Natural killer cell treated with Interleukin-12 subunit alpha and Interleukin-12 subunit beta and Interleukin-15 and Interleukin-18, amount 100 ng/mL, for 72 hours (primary cell): Measurements from ENCODE around the gene MYO6. TPM values are rescaled to one million over a fixed set of nuclear protein-coding genes. Genes with fewer than 3 reads are reported as not detected.

Experiments
- ATAC-seq, 2 donors: fragments of 150-1000 bp; cut with Tn5 transposase in 1 of 2; sonication (Bioruptor Pico), chemical (Tn5 transposase) in 1 of 2; 2 replicates each; pipeline ENCODE4 v1.10.0; 2021
- DNase-seq: peaks from one replicate; pipeline ENCODE4 v3.0.0; 2022; ENCODE audit warnings: low spot score
- H3K27ac Mint-ChIP-seq, 2 donors: 1 replicate in 1 of 2; 2 replicates in 1 of 2; pipeline ENCODE4 v1.8.0; 2022; ENCODE audit warnings: mixed read lengths in 2 of 2, mild to moderate bottlenecking in 1 of 2, moderate library complexity in 1 of 2
- H3K27me3 Mint-ChIP-seq, 2 donors: 1 replicate in 1 of 2; 2 replicates in 1 of 2; pipeline ENCODE4 v1.8.0; 2022; ENCODE audit warnings: mixed read lengths in 2 of 2
- H3K36me3 Mint-ChIP-seq: one replicate; pipeline ENCODE4 v1.8.0; 2022; ENCODE audit warnings: mixed read lengths
- H3K4me1 Mint-ChIP-seq, 2 donors: 1 replicate in 1 of 2; 2 replicates in 1 of 2; pipeline ENCODE4 v1.8.0; 2022; ENCODE audit warnings: low read depth in 2 of 2, mixed read lengths in 2 of 2, mild to moderate bottlenecking in 1 of 2
- H3K4me3 Mint-ChIP-seq: one replicate; pipeline ENCODE4 v1.8.0; 2022; ENCODE audit warnings: mixed read lengths
- H3K9me3 Mint-ChIP-seq: 2 replicates; pipeline ENCODE4 v1.8.0; 2022; ENCODE audit warnings: mixed read lengths
- total RNA-seq, 2 donors: library from RNA; stranded (reverse); gene quantifications; one replicate each; pipeline ENCODE4 v1.2.3, GENCODE V29; 2022

Gene MYO6
- total RNA-seq, 2 donors from 2014 or later = 6.4 to 6.8 TPM

GRCh38 chr6:75819776-75820487, 70.9 kb downstream of the MYO6 start:
- no peaks in the 10 kb centered on the region for H3K4me1 Mint-ChIP-seq
- H3K27ac Mint-ChIP-seq = no peak overlapping the region
- no peak for ATAC-seq
- no peak overlapping the region for H3K4me3 Mint-ChIP-seq
- no peaks in the 10 kb centered on the region for H3K36me3 Mint-ChIP-seq
- no peaks in the 10 kb centered on the region for H3K9me3 Mint-ChIP-seq
- no peak for DNase-seq
- no peaks in the 10 kb centered on the region for H3K27me3 Mint-ChIP-seq

- DNase-seq = no peak
- no peaks in the 10 kb centered on the region for H3K36me3 Mint-ChIP-seq
- H3K9me3 Mint-ChIP-seq = no peaks in the 10 kb centered on the region
- H3K27me3 Mint-ChIP-seq = no peaks in the 10 kb centered on the region
- no peak overlapping the region for H3K4me3 Mint-ChIP-seq
- ATAC-seq = peak in 1 of 2 donors; percentile 66
- no peaks in the 10 kb centered on the region for H3K4me1 Mint-ChIP-seq
- H3K27ac Mint-ChIP-seq = no peak overlapping the region
Measured at GRCh38 chr6:75824160-75824559, 75.1 kb downstream of the MYO6 start.

- DNase-seq (no peak), ATAC-seq (no peak)
- Mint-ChIP-seq H3K9me3 (no peaks in the 10 kb centered on the region), H3K4me1 (peaks cover 0 to 5% of the 10 kb centered on the region in 2 donors), H3K36me3 (no peaks in the 10 kb centered on the region), H3K27ac (no peak overlapping the region), H3K27me3 (no peaks in the 10 kb centered on the region), H3K4me3 (no peak overlapping the region)
Measured at GRCh38 chr6:75827163-75827562, 78.1 kb downstream of the MYO6 start.

GRCh38 chr6:75830959-75831885, 82.2 kb downstream of the MYO6 start:
- H3K4me3 Mint-ChIP-seq = peak overlapping the region; percentile 28
- H3K27me3 Mint-ChIP-seq = no peaks in the 10 kb centered on the region
- peaks cover 0 to 5% of the 10 kb centered on the region in 2 donors for H3K4me1 Mint-ChIP-seq
- no peak for DNase-seq
- H3K27ac Mint-ChIP-seq = no peak overlapping the region
- peak in 1 of 2 donors; percentile 93 for ATAC-seq
- H3K36me3 Mint-ChIP-seq = no peaks in the 10 kb centered on the region
- no peaks in the 10 kb centered on the region for H3K9me3 Mint-ChIP-seq

DNA sequence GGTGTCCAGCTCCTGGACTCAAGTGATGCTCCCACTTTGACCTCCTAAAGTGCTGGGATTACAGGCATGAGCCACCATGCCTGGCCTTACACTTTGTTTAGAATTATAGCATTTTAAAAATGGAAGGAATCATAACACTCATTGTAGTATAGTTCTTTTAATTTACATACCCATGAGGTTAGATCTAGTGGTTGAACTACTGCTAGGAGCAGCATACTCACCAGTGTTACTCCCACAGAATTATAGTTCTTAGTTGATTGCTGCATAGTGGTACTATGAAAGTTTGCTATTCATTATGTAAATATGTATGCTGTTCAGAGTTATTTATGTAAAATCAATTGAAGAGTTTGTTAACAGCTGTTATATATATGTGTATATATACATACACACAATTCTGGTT, 85.4 kb downstream of the MYO6 start:
- H3K27me3 Mint-ChIP-seq = no peaks in the 10 kb centered on the region

DNA sequence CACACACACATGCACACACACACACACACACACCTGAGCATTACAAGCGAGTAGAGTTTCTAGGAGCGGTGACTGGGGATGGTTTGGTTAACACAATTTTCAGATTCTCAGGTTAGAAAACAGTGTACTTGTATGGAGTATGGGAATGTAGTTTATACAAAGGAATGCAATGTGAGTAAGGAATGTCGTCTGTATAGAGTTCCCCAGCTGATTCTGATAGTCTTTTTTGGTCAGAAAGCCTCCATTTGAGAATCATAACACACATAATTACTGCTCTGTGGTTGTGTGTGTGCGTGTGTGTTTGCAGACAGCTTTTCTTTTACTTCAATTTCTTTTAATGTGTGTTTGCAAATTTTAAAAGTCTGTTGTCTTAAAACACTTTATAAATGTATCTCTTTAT, 93.2 kb downstream of the MYO6 start:
- no peaks in the 10 kb centered on the region for H3K27me3 Mint-ChIP-seq
- H3K27ac Mint-ChIP-seq = no peak overlapping the region
- H3K9me3 Mint-ChIP-seq = peaks cover 2% of the 10 kb centered on the region
- DNase-seq (no peak), ATAC-seq (no peak)
- H3K4me1 Mint-ChIP-seq = no peaks in the 10 kb centered on the region
- no peaks in the 10 kb centered on the region for H3K36me3 Mint-ChIP-seq
- no peak overlapping the region for H3K4me3 Mint-ChIP-seq

More for the DNA sequence above, 85.4 kb downstream of the MYO6 start:
- Mint-ChIP-seq H3K9me3 (no peaks in the 10 kb centered on the region), H3K4me3 (no peak overlapping the region), H3K36me3 (no peaks in the 10 kb centered on the region), H3K4me1 (peaks cover 0 to 5% of the 10 kb centered on the region in 2 donors), H3K27ac (no peak overlapping the region)
- ATAC-seq (no peak), DNase-seq (no peak)

DNA sequence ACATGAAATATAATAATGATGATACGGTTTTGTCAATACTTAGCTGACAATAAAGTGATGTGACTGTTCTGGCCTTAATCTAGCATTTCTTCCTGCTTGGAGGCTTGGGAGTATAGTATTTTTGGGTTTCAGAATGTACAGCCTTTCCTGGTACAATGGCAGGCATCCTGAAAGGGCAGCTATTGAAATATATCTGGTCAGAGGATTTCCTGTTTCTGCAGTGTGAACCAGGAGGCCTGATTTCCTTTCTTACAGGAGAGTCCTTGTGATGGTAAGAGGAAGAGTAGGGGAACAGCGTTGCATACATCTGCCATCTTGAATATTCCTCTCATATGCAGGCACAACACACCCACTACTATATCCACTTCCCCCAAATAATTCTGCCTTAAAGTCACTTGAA, 93.7 kb downstream of the MYO6 start:
- peaks cover 2% of the 10 kb centered on the region for H3K9me3 Mint-ChIP-seq
- no peaks in the 10 kb centered on the region for H3K36me3 Mint-ChIP-seq
- no peak for DNase-seq
- no peak overlapping the region for H3K4me3 Mint-ChIP-seq
- no peaks in the 10 kb centered on the region for H3K27me3 Mint-ChIP-seq
- ATAC-seq = no peak
- H3K27ac Mint-ChIP-seq = no peak overlapping the region
- H3K4me1 Mint-ChIP-seq = no peaks in the 10 kb centered on the region

DNA sequence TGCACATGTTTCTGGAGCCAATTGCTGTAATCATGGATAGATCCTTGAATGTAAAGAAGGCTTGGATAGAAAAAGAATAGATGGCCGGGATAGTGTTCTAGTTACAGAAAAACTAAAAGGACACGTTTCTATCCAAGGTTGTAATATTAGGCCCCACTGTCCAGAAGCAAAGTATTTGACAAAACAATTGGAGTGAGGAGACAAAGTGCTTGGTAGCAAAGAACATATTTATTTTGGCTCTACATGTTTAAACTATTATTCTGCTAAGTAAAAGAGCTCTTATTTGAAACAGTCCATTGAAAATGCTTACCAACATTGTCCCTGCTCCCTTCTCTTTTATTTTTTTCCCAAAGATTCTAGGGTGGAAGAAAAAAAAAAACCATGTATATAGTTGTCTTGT, 94.4 kb downstream of the MYO6 start:
- peaks cover 2% of the 10 kb centered on the region for H3K9me3 Mint-ChIP-seq
- no peak overlapping the region for H3K27ac Mint-ChIP-seq
- no peaks in the 10 kb centered on the region for H3K27me3 Mint-ChIP-seq

DNA sequence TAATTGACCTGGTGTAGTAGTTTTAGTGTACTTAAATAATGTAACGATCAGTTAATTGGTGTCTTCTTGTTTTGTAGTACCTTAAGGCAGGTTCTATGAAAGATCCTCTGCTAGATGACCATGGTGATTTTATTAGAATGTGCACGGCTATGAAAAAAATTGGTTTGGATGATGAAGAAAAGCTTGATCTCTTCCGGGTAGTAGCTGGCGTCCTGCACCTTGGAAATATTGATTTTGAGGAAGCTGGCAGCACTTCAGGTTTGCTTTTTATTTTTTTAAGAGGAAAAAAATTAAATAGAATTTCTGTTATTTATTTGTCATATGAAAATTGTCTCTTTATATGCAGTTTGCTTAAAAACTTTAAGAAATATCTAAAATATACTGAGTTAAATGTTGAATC, 99.2 kb downstream of the MYO6 start:
- no peaks in the 10 kb centered on the region for H3K36me3 Mint-ChIP-seq
- no peak for DNase-seq
- no peaks in the 10 kb centered on the region for H3K4me1 Mint-ChIP-seq
- ATAC-seq = no peak
- no peaks in the 10 kb centered on the region for H3K27me3 Mint-ChIP-seq
- H3K4me3 Mint-ChIP-seq = no peak overlapping the region
- H3K27ac Mint-ChIP-seq = no peak overlapping the region
- H3K9me3 Mint-ChIP-seq = no peaks in the 10 kb centered on the region

More for the DNA sequence above, 94.4 kb downstream of the MYO6 start:
- Mint-ChIP-seq H3K4me3 (no peak overlapping the region), H3K36me3 (no peaks in the 10 kb centered on the region), H3K4me1 (no peaks in the 10 kb centered on the region)
- ATAC-seq (no peak), DNase-seq (no peak)

DNA sequence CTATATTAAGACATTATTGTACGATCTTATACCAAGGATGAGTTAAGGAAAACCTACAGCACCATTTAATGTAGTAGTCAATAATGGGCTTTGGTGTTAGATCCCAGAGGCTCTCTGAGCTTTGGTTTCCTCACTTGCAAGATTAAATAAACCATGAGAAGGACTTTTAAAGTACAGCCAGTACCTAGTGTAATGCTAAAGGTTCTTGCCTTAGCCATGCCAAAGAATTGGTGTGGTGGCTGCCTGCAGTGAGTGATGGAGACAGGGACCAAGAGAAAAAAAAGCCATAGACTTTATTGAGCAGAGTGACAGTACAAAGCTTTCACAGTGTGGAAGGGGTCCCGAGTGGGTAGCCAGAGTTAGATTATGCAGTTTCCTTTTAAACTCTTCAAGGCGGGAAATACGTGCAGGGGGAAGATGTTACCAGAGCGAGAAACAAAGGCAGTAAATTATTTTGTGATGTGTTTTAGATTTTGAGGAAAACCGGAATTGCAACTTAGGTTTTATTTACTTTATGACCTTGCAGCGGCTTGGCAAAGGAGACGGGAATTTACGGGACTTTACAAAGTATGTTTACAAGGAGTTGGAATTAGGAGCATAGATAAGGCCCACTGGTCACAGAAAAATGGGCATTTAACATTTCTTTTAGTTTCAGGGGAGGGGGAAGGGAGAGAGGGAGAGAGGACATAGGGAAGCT, 100.4 kb downstream of the MYO6 start:
- no peak for DNase-seq
- Mint-ChIP-seq H3K4me1 (no peaks in the 10 kb centered on the region), H3K9me3 (no peaks in the 10 kb centered on the region), H3K36me3 (no peaks in the 10 kb centered on the region), H3K4me3 (no peak overlapping the region), H3K27me3 (no peaks in the 10 kb centered on the region), H3K27ac (no peak overlapping the region)
- no peak for ATAC-seq

DNA sequence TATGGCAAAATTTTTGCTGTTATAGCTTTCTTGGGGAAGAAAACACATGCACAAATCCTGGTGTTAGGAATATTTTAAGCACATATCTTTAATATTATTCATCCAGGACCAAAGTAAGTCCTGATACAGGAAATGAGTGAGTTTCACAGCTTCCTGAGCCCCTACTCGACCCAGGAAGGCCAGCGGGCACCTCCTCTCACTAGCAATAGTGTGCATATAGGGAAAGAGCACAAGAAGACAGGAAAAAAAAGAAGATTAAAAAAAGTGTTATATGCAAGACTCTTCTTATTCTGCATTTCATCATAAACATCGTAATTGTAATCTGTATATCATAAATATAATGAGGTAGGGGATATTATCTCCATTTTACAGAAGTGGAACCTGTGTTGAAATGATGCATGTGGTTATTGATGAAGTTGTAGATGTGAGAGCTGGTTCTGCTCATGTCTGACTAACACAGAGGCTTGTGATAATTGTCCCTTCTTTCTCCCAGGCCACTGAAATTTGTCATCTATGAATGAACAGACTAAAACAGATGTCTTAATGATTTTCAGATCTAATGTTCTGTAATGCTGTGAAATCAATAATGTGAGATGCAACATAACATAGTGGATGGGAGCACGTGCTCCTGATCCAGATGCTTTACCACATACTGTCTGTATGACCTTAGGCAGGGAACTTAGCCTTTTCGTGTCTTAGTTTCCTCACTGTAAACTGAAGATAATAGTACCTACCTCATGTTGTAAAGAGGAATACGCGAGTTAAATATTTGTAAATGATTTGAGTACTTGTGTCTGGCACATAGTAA, 101.2 kb downstream of the MYO6 start:
- Mint-ChIP-seq H3K4me1 (no peaks in the 10 kb centered on the region), H3K4me3 (no peak overlapping the region), H3K27me3 (no peaks in the 10 kb centered on the region), H3K36me3 (no peaks in the 10 kb centered on the region), H3K27ac (no peak overlapping the region), H3K9me3 (no peaks in the 10 kb centered on the region)
- ATAC-seq (no peak), DNase-seq (no peak)

DNA sequence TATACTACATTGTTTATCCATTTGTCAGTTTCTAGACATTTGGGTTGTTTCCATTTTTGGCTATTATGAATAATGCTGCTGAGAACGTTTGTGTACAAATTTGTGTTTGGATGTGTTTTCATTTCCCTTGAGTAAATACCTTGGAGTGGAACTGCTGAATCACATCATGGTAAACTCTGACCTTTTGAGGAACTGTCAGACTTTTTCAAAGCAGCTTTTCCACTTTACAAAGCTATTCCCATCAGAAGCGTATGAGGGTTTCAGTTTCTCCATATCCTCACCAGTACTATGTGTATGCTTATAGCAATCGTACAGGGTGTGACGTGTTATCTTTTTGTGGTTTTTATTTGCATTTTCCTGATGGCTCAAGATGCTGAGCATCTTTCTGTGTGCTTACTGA, 103.7 kb downstream of the MYO6 start:
- Mint-ChIP-seq H3K4me1 (no peaks in the 10 kb centered on the region), H3K27ac (no peak overlapping the region), H3K9me3 (no peaks in the 10 kb centered on the region), H3K27me3 (no peaks in the 10 kb centered on the region), H3K36me3 (no peaks in the 10 kb centered on the region), H3K4me3 (no peak overlapping the region)
- ATAC-seq (no peak), DNase-seq (no peak)

DNA sequence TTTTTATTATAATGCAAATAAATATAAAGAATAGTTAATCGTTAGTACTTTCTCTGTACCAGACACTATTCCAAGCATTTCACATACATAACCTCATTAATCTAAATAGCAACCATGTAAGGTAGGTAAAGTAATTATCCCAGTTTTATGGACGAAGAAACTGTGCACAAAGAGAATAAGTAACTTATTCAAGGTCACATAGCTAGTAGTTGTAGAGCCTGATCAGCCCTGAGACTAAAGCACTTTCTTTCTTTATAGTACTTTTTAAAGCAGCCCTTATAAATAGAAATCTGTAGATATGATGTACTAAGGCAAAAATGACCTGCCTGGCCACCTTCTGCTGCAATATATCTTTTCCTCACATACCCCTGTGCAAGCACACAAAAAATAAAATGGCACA, 104.8 kb downstream of the MYO6 start:
- no peak overlapping the region for H3K4me3 Mint-ChIP-seq

More for the DNA sequence above, 104.8 kb downstream of the MYO6 start:
- Mint-ChIP-seq H3K9me3 (no peaks in the 10 kb centered on the region), H3K27me3 (no peaks in the 10 kb centered on the region), H3K4me1 (no peaks in the 10 kb centered on the region), H3K36me3 (no peaks in the 10 kb centered on the region), H3K27ac (no peak overlapping the region)
- no peak for ATAC-seq
- no peak for DNase-seq
